ENCODE results near the gene ZMIZ1. TPM values are rescaled to one million over a fixed set of nuclear protein-coding genes. Genes with fewer than 3 reads are reported as not detected.

Gene ZMIZ1
- total RNA-seq, 4 donors from 2014 or later = 22.7 to 37.5 (median 31.7) TPM

GRCh38 chr10:79268161-79268601 lies 199.4 kb downstream of the ZMIZ1 start:
- H3K9me3 ChIP-seq = no peaks in the 10 kb centered on the region
- peaks cover 39 to 57% of the 10 kb centered on the region in 2 donors for H3K4me1 ChIP-seq
- DNase-seq (no peak), ATAC-seq (peak; percentile 38 to 66)
- in situ Hi-C loops (cut with MboI; ENCODE audit: low sequenced_read_pairs in 4 of 4) = no loop called here
- intact Hi-C loops (cut with DNase I; ENCODE audit: low total_unique reads) = loop anchor here (5.0 kb wide), 1 partner anchor 129 kb away; no protein-coding TSS in a partner anchor
- TF ChIP-seq POLR2A (IDR thresholded peaks at IDR 0.05) = no peak
- no peak for TF ChIP-seq CTCF (IDR thresholded peaks at IDR 0.05 in 4 of 5, conservative IDR thresholded peaks at IDR 0.05 in 1 of 5)
- H3K27ac ChIP-seq = peak overlapping the region; percentile 19 to 73 (median 56)
- no peaks in the 10 kb centered on the region for H3K36me3 ChIP-seq
- no peak overlapping the region for H3K4me3 ChIP-seq
- H3K27me3 ChIP-seq = no peaks in the 10 kb centered on the region

GRCh38 chr10:79268742-79269141 lies 200.0 kb downstream of the ZMIZ1 start:
- TF ChIP-seq POLR2A (IDR thresholded peaks at IDR 0.05) = no peak
- no peak for TF ChIP-seq CTCF (IDR thresholded peaks at IDR 0.05 in 4 of 5, conservative IDR thresholded peaks at IDR 0.05 in 1 of 5)

GRCh38 chr10:79269443-79269842 lies 200.7 kb downstream of the ZMIZ1 start:
- in situ Hi-C loops (cut with MboI; ENCODE audit: low sequenced_read_pairs in 4 of 4) (no loop called here), intact Hi-C loops (cut with DNase I; ENCODE audit: low total_unique reads) (loop anchor here (5.0 kb wide), 1 partner anchor 128 kb away; no protein-coding TSS in a partner anchor)
- no peak for DNase-seq
- Histone ChIP-seq H3K36me3 (no peaks in the 10 kb centered on the region), H3K27ac (no peak overlapping the region), H3K4me1 (peaks cover 48 to 69% of the 10 kb centered on the region in 2 donors), H3K27me3 (no peaks in the 10 kb centered on the region), H3K4me3 (no peak overlapping the region), H3K9me3 (no peaks in the 10 kb centered on the region)
- ATAC-seq = no peak
- TF ChIP-seq POLR2A (IDR thresholded peaks at IDR 0.05) (no peak), CTCF (IDR thresholded peaks at IDR 0.05 in 4 of 5, conservative IDR thresholded peaks at IDR 0.05 in 1 of 5) (no peak)

More at GRCh38 chr10:79268742-79269141, 200.0 kb downstream of the ZMIZ1 start:
- peaks cover 44 to 62% of the 10 kb centered on the region in 2 donors for H3K4me1 ChIP-seq
- DNase-seq (no peak), ATAC-seq (no peak)
- in situ Hi-C loops (cut with MboI; ENCODE audit: low sequenced_read_pairs in 4 of 4) (no loop called here), intact Hi-C loops (cut with DNase I; ENCODE audit: low total_unique reads) (loop anchor here (5.0 kb wide), 1 partner anchor 129 kb away; no protein-coding TSS in a partner anchor)
- no peaks in the 10 kb centered on the region for H3K9me3 ChIP-seq
- no peak overlapping the region for H3K4me3 ChIP-seq
- H3K36me3 ChIP-seq = no peaks in the 10 kb centered on the region
- no peaks in the 10 kb centered on the region for H3K27me3 ChIP-seq
- H3K27ac ChIP-seq = peak overlapping the region in 3 of 4 donors; percentile 51 to 73 (median 60)

GRCh38 chr10:79269969-79270368 lies 201.2 kb downstream of the ZMIZ1 start:
- H3K27ac ChIP-seq = no peak overlapping the region
- no peak for ATAC-seq
- in situ Hi-C loops (cut with MboI; ENCODE audit: low sequenced_read_pairs in 4 of 4) = no loop called here

More at GRCh38 chr10:79269969-79270368, 201.2 kb downstream of the ZMIZ1 start:
- no peaks in the 10 kb centered on the region for H3K36me3 ChIP-seq
- TF ChIP-seq POLR2A (IDR thresholded peaks at IDR 0.05) = no peak
- TF ChIP-seq CTCF (IDR thresholded peaks at IDR 0.05 in 4 of 5, conservative IDR thresholded peaks at IDR 0.05 in 1 of 5) = no peak
- no peak overlapping the region for H3K4me3 ChIP-seq
- peaks cover 49 to 71% of the 10 kb centered on the region in 2 donors for H3K4me1 ChIP-seq
- no peaks in the 10 kb centered on the region for H3K9me3 ChIP-seq
- intact Hi-C loops (cut with DNase I; ENCODE audit: low total_unique reads) = loop anchor here (5.0 to 10.0 kb wide), 3 partner anchors 115 to 188 kb away; no protein-coding TSS in a partner anchor
- no peak for DNase-seq
- no peaks in the 10 kb centered on the region for H3K27me3 ChIP-seq

Measured in gastrocnemius medialis (tissue), 4 donors.